Measurements from ENCODE around the gene LRFN4. TPM values are rescaled to one million over a fixed set of nuclear protein-coding genes. Genes with fewer than 3 reads are reported as not detected.

Gene LRFN4
- total RNA-seq, 1 experiment from 2014 or later = 66.7 TPM

DNA sequence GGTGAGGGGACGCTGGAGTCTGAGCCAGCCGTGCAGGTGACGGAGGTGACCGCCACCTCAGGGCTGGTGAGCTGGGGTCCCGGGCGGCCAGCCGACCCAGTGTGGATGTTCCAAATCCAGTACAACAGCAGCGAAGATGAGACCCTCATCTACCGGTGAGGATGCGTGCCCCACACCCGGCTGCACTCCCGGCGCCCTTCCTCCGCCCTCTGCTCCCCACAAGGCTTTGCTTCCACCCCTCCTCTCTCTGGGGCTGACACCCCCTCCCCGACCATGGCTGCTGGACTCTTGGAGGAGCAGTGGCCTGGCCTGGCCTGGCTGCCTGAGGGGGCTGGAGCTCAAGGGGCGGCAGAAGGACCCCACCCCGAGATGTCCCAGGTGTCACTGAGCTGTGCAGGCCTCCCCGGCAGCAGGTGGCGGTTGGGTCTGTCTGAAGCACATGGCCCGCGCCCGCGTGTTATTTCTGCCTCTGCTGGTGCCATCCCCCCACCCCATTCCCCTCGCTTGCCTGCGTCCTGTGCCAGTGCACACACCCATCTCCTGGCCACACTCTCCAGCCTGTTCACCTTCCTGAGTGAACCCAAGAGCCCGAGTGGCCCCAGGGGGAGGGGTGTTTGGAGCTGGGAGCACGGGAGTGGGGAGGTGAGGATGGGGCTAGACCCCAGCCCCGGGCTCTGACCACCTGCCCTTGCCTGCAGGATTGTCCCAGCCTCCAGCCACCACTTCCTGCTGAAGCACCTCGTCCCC, 2.2 kb downstream of the LRFN4 start:
- no peaks in the 10 kb centered on the region for H3K27me3 ChIP-seq (ENCODE audit: insufficient read depth, low read length)
- no peak overlapping the region for H2BK5ac ChIP-seq (ENCODE audit: insufficient read length, low read length)
- H3K4ac ChIP-seq (ENCODE audit: low read depth, low read length) = no peak overlapping the region
- Mint-ChIP-seq H3K36me3 (ENCODE audit: insufficient read depth in 1 of 3, low read depth in 3 of 3) (peaks cover 0 to 8% (median 2%) of the 10 kb centered on the region in 3 experiments; a peak in 3 of 7 replicates), H3K9me3 (no peaks in the 10 kb centered on the region), H3K4me3 (no peak overlapping the region), H3K4me1 (peaks cover 9% of the 10 kb centered on the region in 2 experiments), H3K27ac (no peak overlapping the region), H3K27me3 (ENCODE audit: low read depth) (peaks cover 2% of the 10 kb centered on the region)
- no peak overlapping the region for H3K18ac ChIP-seq (ENCODE audit: insufficient read length, low read depth, low read length)
- H3K9me3 ChIP-seq (ENCODE audit: control insufficient read depth, low read depth, low read length) = no peaks in the 10 kb centered on the region
- no peak overlapping the region for H2BK120ac ChIP-seq (ENCODE audit: low read depth, low read length, poor library complexity, severe bottlenecking)
- H3K27ac ChIP-seq (ENCODE audit: insufficient read length, low read depth, low read length) = no peak overlapping the region
- no peak overlapping the region for H2AFZ ChIP-seq (ENCODE audit: low read length)
- H2AK5ac ChIP-seq (ENCODE audit: insufficient read length, low read length) = no peak overlapping the region
- WGBS (ENCODE audit: extremely low coverage, insufficient read length, low lambda C conversion rate) = no CpG with 5 or more reads among the region's 29 CpGs
- H3K23ac ChIP-seq (ENCODE audit: insufficient read length, low read depth, low read length) = no peak overlapping the region
- H3K23me2 ChIP-seq (ENCODE audit: insufficient read length, low read depth, low read length, poor library complexity, severe bottlenecking) = peaks cover 10% of the 10 kb centered on the region
- no peaks in the 10 kb centered on the region for H3K4me1 ChIP-seq (ENCODE audit: insufficient read depth, low read length)
- TF ChIP-seq, protein P1, sequence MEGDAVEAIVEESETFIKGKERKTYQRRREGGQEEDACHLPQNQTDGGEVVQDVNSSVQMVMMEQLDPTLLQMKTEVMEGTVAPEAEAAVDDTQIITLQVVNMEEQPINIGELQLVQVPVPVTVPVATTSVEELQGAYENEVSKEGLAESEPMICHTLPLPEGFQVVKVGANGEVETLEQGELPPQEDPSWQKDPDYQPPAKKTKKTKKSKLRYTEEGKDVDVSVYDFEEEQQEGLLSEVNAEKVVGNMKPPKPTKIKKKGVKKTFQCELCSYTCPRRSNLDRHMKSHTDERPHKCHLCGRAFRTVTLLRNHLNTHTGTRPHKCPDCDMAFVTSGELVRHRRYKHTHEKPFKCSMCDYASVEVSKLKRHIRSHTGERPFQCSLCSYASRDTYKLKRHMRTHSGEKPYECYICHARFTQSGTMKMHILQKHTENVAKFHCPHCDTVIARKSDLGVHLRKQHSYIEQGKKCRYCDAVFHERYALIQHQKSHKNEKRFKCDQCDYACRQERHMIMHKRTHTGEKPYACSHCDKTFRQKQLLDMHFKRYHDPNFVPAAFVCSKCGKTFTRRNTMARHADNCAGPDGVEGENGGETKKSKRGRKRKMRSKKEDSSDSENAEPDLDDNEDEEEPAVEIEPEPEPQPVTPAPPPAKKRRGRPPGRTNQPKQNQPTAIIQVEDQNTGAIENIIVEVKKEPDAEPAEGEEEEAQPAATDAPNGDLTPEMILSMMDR (conservative IDR thresholded peaks at IDR 0.05) = no peak
- no peak overlapping the region for H4K91ac ChIP-seq (ENCODE audit: insufficient read length, low read depth, low read length)
- H3K14ac ChIP-seq (ENCODE audit: insufficient read depth, low read length) = no peak overlapping the region
- no peak overlapping the region for H3K56ac ChIP-seq (ENCODE audit: insufficient read length, low read depth, low read length)
- no peak overlapping the region for H2BK15ac ChIP-seq (ENCODE audit: low read depth, low read length)
- H3K79me1 ChIP-seq (ENCODE audit: insufficient read depth, low read depth, low read length, poor library complexity, severe bottlenecking) = no peaks in the 10 kb centered on the region
- no peak overlapping the region for H3K4me2 ChIP-seq (ENCODE audit: insufficient read depth, insufficient read length, low read length)
- DNase-seq = no peak
- no peaks in the 10 kb centered on the region for H4K20me1 ChIP-seq (ENCODE audit: control insufficient read depth, insufficient read depth, insufficient read length)
- no peak overlapping the region for H4K8ac ChIP-seq (replicated peaks; ENCODE audit: insufficient read length, low read depth, low read length)
- H2BK20ac ChIP-seq (ENCODE audit: low read depth, low read length, poor library complexity, severe bottlenecking) = no peak overlapping the region
- H3T11ph ChIP-seq (ENCODE audit: low read length) = no peak overlapping the region
- no peak overlapping the region for H2BK12ac ChIP-seq (ENCODE audit: insufficient read length, low read depth, low read length)
- H3K9ac ChIP-seq (ENCODE audit: extremely low read depth, insufficient read length, low read length) = no peak overlapping the region
- no peak overlapping the region for H4K5ac ChIP-seq (ENCODE audit: insufficient read length, low read depth, low read length)
- H3K79me2 ChIP-seq (ENCODE audit: insufficient read depth, low read length) = no peaks in the 10 kb centered on the region

All from H9 (cell line).